Measurements from ENCODE around the gene CYSLTR1. TPM values are rescaled to one million over a fixed set of nuclear protein-coding genes. Genes with fewer than 3 reads are reported as not detected.
"Not testable (repeated sequence)": the region's sequence is repeated elsewhere in the genome, so short reads cannot be mapped to it uniquely, and the experiment has no call there.

CYSLTR1 gene
- total RNA-seq, 4 donors from 2014 or later = 0.57 to 13.2 (median 1.1) TPM

DNA sequence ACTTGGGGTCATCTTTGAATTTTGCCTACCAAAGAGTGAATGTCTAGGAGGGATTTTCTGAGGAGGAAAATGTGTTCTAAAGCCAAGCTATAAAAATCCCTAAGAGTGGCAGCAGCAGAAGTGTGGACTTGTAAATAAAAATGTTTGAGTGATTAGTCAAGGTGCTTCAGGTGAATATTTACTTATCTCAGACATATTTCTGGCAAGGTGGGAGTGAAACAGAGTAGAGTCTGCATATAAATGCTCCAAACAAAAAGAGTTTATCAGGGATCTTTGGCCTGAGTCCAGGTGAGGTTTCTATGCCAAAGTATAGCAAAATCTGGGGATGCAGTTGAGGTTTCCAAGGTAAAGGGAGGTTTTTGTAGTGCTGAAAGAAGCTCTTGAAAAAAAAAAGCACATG, 19.7 kb downstream of the CYSLTR1 start:
- H3K27ac ChIP-seq = no peak overlapping the region
- H3K36me3 ChIP-seq = no peaks in the 10 kb centered on the region
- no peak overlapping the region for H3K4me3 ChIP-seq
- no peak for DNase-seq
- H3K4me1 ChIP-seq = no peaks in the 10 kb centered on the region
- no peaks in the 10 kb centered on the region for H3K9me3 ChIP-seq
- TF ChIP-seq, protein P1, sequence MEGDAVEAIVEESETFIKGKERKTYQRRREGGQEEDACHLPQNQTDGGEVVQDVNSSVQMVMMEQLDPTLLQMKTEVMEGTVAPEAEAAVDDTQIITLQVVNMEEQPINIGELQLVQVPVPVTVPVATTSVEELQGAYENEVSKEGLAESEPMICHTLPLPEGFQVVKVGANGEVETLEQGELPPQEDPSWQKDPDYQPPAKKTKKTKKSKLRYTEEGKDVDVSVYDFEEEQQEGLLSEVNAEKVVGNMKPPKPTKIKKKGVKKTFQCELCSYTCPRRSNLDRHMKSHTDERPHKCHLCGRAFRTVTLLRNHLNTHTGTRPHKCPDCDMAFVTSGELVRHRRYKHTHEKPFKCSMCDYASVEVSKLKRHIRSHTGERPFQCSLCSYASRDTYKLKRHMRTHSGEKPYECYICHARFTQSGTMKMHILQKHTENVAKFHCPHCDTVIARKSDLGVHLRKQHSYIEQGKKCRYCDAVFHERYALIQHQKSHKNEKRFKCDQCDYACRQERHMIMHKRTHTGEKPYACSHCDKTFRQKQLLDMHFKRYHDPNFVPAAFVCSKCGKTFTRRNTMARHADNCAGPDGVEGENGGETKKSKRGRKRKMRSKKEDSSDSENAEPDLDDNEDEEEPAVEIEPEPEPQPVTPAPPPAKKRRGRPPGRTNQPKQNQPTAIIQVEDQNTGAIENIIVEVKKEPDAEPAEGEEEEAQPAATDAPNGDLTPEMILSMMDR (IDR thresholded peaks at IDR 0.05) = no peak
- no peak for TF ChIP-seq POLR2A (IDR thresholded peaks at IDR 0.05)
- H3K27me3 ChIP-seq = no peaks in the 10 kb centered on the region

- Histone ChIP-seq H3K27ac (no peak overlapping the region), H3K4me3 (no peak overlapping the region), H3K9me3 (no peaks in the 10 kb centered on the region), H3K4me1 (no peaks in the 10 kb centered on the region), H3K27me3 (no peaks in the 10 kb centered on the region), H3K36me3 (no peaks in the 10 kb centered on the region)
- TF ChIP-seq, protein P1 (IDR thresholded peaks at IDR 0.05) = no peak
- TF ChIP-seq POLR2A (IDR thresholded peaks at IDR 0.05) = no peak
- DNase-seq = no peak
Measured at GRCh38 chrX:78303086-78303485, 24.3 kb downstream of the CYSLTR1 start.

GRCh38 chrX:78300933-78301332, 26.5 kb downstream of the CYSLTR1 start:
- DNase-seq, H3K27ac ChIP-seq, H3K4me1 ChIP-seq, H3K27me3 ChIP-seq, H3K9me3 ChIP-seq, H3K4me3 ChIP-seq, H3K36me3 ChIP-seq: not testable (repeated sequence)

DNA sequence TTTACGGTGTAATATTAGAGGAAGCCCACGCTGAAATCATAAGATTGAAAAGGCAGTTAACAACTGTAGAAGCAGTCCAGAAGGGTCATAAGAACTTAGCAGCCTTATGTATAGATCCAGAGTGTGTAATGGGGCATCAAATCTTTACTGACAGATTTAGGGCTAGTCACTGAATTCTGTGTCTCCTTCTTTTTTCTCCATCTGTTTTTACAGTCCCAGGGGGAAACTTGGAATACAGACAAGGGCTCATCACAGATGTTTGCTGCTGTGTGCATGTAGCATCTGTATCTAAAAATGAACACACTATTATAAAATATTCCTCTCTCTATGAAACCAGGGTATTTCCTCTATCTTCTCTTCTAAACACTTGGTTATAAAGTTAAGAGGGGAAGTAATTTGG, 43.9 kb downstream of the CYSLTR1 start:
- H3K9me3 ChIP-seq = no peaks in the 10 kb centered on the region
- no peaks in the 10 kb centered on the region for H3K36me3 ChIP-seq
- no peak for DNase-seq
- H3K4me1 ChIP-seq = no peaks in the 10 kb centered on the region
- no peak overlapping the region for H3K27ac ChIP-seq
- H3K27me3 ChIP-seq = no peaks in the 10 kb centered on the region
- no peak for TF ChIP-seq POLR2A (IDR thresholded peaks at IDR 0.05)
- TF ChIP-seq, protein P1 (IDR thresholded peaks at IDR 0.05) = no peak
- no peak overlapping the region for H3K4me3 ChIP-seq

DNA sequence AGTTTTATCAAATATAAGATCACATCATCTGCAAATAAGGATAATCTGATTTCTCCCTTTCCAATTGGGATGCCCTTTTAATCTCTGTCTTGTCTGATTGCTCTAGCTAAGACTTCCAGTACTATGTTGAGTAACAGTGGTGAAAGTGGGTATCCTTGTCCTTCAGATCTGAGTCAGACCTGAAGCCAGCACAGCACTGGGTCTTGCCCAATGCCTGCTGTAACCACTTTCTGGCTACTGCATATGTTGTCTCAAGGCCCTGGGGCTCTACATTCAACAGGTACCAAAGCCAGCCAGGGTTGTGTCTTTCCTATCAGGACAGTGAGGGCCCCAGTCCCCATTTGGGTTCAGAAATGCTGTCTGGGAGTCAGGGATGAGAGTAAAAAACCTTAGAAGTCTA, 90.3 kb downstream of the CYSLTR1 start:
- no peaks in the 10 kb centered on the region for H3K4me1 ChIP-seq
- no peak for TF ChIP-seq POLR2A (IDR thresholded peaks at IDR 0.05)
- TF ChIP-seq, protein P1 (IDR thresholded peaks at IDR 0.05) = no peak
- no peak overlapping the region for H3K4me3 ChIP-seq
- H3K27ac ChIP-seq = no peak overlapping the region
- DNase-seq = no peak
- no peaks in the 10 kb centered on the region for H3K9me3 ChIP-seq
- no peaks in the 10 kb centered on the region for H3K27me3 ChIP-seq
- H3K36me3 ChIP-seq = no peaks in the 10 kb centered on the region

GRCh38 chrX:78226047-78226446, 101.4 kb downstream of the CYSLTR1 start:
- H3K4me3 ChIP-seq, DNase-seq, H3K4me1 ChIP-seq, H3K27me3 ChIP-seq, H3K27ac ChIP-seq, H3K9me3 ChIP-seq, H3K36me3 ChIP-seq: not testable (repeated sequence)

Other genes with a start within 250 kb of the CYSLTR1 start
- gene PGK1, start 223.4 kb downstream of the CYSLTR1 start, total RNA-seq = 100 to 1,000 TPM; 120 to 260 (median 215) TPM
- 10 to 100 TPM in 1 of 4 donors, 1 to 10 TPM in 3; 3.1 to 14.9 (median 6.3) TPM for gene TAF9B, start 188.0 kb downstream of the CYSLTR1 start, total RNA-seq

Data from Peyer's patch (tissue), 4 donors.